HepG2 (cell line): Measurements from ENCODE around the gene ANKUB1.

Source experiments
- CTCF ChIP-seq: sonication (generic); formaldehyde crosslinking; IDR thresholded peaks from 2 replicates; pipeline ENCODE4 v1.5.0; 2020; ENCODE audit warnings: mild to moderate bottlenecking, missing genetic modification reagents, moderate library complexity
- NRL ChIP-seq: sonication (generic); formaldehyde crosslinking; IDR thresholded peaks from 2 replicates; pipeline ENCODE4 v1.5.0; 2020; ENCODE audit warnings: missing genetic modification reagents, mild to moderate bottlenecking, moderate library complexity, borderline replicate concordance
- PCBP1 ChIP-seq: fragments of 200-400 bp; formaldehyde crosslinking; IDR thresholded peaks from 2 replicates; pipeline ENCODE4 v1.6.1; 2017; ENCODE audit warnings: mild to moderate bottlenecking, low read depth, low read length, borderline replicate concordance
- RNF219 ChIP-seq: sonication (generic); formaldehyde crosslinking; IDR thresholded peaks from 2 replicates; pipeline ENCODE4 v1.5.0; 2020; ENCODE audit warnings: mild to moderate bottlenecking, missing genetic modification reagents
- SIN3A ChIP-seq: IDR thresholded peaks from 2 replicates; pipeline ENCODE4 v1.6.1; 2011; ENCODE audit warnings: low read depth, mild to moderate bottlenecking, control low read depth, low read length, borderline replicate concordance
- ZZZ3 ChIP-seq: sonication (generic); formaldehyde crosslinking; IDR thresholded peaks from 2 replicates; pipeline ENCODE4 v1.4.0; 2020; ENCODE audit warnings: missing genetic modification reagents, mild to moderate bottlenecking, borderline replicate concordance

- TF ChIP-seq CTCF, result no peak
- TF ChIP-seq RNF219 (CRISPR knock-in tag), result no peak
- peak; percentile 59 for TF ChIP-seq NRL (CRISPR knock-in tag)
- no peak for TF ChIP-seq ZZZ3 (CRISPR knock-in tag)
- 0 out of 2 replicates have a peak, but pooled peaks have one; percentile 49 for TF ChIP-seq PCBP1
- no peak for TF ChIP-seq SIN3A
Observed at GRCh38 chr3:149812606-149813366, 20.4 kb upstream of the ANKUB1 start, which contains the start of gene RNF13.
